AG04449 (cell line): Measurements from ENCODE around the gene PBX1.

Experiments
- CTCF ChIA-PET: fragments of 350-600 bp; formaldehyde crosslinking; extraction: SDS; loops from one replicate; lab custom pipeline; 2021; ENCODE audit warnings: antibody characterized with exemption; lab: Yijun Ruan, JAX
- POLR2A ChIA-PET: fragments of 400-600, 350-600 bp; formaldehyde crosslinking; extraction: SDS; loops from one replicate; lab custom pipeline; 2020; ENCODE audit warnings: antibody characterized with exemption, inconsistent platforms; lab: Yijun Ruan, JAX
- DNase-seq: peaks from one replicate; pipeline ENCODE4 v3.0.0-alpha.2; 2010; ENCODE audit warnings: low read depth, low spot score
- H3K4me3 ChIP-seq: 2 replicates; pipeline ENCODE4 v1.5.1; 2011; ENCODE audit warnings: low read depth, mild to moderate bottlenecking, control low read depth, low read length
- TF ChIP-seq, protein P1 (sequence below): IDR thresholded peaks from one replicate; pipeline ENCODE4 v1.5.1; 2011; ENCODE audit warnings: mild to moderate bottlenecking, moderate library complexity, low read length, control low read depth, inconsistent platforms; ENCODE audit not compliant: insufficient read depth; ENCODE audit errors: missing control alignments

PBX1 gene

DNA sequence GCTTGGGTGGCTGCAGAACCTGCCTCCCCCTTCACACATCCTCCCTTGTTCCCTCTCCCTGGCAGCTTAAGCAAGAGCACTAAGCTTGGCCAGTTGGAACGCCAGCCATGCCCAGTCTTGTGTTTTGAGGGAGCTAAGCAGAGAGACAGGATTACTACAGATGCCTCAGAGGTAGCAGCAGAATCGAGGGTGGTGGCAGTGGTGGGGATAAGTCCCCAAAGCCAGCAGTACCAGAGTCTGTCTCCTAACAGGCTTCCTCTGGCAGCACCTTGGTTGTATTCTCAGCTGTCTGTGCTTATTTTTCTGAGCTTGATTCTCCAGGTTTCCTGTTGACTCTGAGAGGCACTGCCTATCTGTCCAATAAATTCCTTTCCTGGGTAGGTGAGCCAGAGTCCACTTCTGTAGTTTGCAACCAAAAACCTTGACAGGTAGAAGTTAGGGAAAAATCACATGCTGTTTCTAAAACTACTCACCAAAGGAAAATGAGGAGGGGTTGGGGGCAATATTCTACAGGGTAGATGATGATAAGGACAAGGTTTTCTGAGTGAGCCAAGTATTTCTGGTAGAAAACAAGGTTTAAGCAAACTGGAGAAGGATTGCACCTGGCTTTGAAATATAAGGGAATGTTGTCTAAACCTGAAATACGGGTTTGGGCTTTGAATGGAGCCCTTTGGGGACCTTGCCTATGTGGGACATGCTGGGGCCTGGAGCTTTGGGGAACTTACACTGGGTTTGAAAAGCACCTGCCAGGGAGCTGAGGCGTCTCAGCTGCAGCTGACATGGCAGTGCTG is 100.8 kb downstream of the PBX1 start:
- ChIA-PET CTCF (interaction anchor here (1.3 kb wide), 1 partner anchor 41 kb away, joined by 3 read pairs; no protein-coding TSS in a partner anchor), POLR2A (no interaction called here)
- TF ChIP-seq, protein P1, sequence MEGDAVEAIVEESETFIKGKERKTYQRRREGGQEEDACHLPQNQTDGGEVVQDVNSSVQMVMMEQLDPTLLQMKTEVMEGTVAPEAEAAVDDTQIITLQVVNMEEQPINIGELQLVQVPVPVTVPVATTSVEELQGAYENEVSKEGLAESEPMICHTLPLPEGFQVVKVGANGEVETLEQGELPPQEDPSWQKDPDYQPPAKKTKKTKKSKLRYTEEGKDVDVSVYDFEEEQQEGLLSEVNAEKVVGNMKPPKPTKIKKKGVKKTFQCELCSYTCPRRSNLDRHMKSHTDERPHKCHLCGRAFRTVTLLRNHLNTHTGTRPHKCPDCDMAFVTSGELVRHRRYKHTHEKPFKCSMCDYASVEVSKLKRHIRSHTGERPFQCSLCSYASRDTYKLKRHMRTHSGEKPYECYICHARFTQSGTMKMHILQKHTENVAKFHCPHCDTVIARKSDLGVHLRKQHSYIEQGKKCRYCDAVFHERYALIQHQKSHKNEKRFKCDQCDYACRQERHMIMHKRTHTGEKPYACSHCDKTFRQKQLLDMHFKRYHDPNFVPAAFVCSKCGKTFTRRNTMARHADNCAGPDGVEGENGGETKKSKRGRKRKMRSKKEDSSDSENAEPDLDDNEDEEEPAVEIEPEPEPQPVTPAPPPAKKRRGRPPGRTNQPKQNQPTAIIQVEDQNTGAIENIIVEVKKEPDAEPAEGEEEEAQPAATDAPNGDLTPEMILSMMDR, result no peak
- H3K4me3 ChIP-seq, result no peak overlapping the region
- DNase-seq, result no peak

DNA sequence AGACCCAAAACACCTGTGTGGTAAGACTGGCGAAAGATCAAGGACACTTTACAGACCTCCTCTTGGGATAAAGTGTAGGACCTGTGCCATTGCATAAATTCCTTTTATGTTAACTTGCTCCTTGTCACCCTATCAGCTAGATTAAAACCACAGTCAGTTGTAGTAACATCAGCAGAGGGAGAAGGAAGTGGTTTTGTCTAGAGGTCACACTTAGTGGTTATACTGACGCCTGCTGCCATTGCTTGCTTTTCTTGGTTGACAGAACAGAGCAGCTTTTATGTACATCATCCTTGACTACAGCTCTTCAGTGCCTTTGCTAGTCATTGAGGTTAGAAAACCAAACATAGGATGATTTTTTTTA is 101.4 kb downstream of the PBX1 start:
- DNase-seq, result no peak
- CTCF ChIA-PET, result interaction anchor here (1.3 kb wide), 1 partner anchor 42 kb away, joined by 3 read pairs; no protein-coding TSS in a partner anchor

DNA sequence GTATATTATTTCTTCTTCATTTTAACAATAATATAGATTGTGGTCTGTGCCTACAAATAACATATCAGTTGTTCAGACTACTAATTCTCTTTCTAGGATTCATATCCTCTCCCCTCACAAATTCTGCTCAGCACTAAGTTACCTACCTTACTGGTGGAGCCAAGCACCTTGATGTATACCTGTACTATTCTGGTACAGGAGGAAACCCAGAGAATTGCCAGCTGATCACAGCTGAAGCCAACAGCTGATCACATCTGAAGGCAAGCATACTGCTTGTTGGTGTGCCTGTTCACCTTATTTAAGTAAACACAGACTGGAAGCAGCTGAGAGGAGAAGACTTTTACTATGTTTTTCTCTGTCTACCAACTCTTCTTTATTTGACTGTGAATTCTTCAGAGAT is 101.8 kb downstream of the PBX1 start:
- ChIA-PET POLR2A (no interaction called here), CTCF (interaction anchor here (1.3 kb wide), 1 partner anchor 42 kb away, joined by 3 read pairs; no protein-coding TSS in a partner anchor)
- TF ChIP-seq, protein P1, result no peak
- no peak for DNase-seq
- H3K4me3 ChIP-seq, result no peak overlapping the region

More for the DNA sequence above, 101.4 kb downstream of the PBX1 start:
- TF ChIP-seq, protein P1, result no peak
- POLR2A ChIA-PET, result no interaction called here
- H3K4me3 ChIP-seq, result no peak overlapping the region

DNA sequence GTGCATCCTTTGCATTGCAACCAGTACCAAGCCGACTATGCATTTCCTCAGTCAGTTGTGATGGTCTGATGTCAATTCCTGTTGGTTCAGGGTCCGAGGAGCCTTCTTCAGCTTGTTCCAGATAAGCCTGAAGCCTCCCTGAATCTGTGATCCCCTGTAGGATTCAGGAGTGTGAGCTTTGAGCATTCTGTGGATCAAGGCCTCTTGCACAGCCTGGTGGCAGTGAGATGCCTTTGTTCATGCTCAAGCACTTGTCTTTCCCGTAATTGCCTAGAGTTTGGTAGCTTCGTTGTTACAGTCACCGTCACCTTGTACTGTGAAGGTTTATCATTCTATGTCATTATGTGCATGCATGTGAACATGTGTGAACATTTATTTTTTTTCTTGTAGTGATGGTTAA is 103.5 kb downstream of the PBX1 start:
- TF ChIP-seq, protein P1, result no peak
- ChIA-PET POLR2A (no interaction called here), CTCF (no interaction called here)
- H3K4me3 ChIP-seq, result no peak overlapping the region
- no peak for DNase-seq

DNA sequence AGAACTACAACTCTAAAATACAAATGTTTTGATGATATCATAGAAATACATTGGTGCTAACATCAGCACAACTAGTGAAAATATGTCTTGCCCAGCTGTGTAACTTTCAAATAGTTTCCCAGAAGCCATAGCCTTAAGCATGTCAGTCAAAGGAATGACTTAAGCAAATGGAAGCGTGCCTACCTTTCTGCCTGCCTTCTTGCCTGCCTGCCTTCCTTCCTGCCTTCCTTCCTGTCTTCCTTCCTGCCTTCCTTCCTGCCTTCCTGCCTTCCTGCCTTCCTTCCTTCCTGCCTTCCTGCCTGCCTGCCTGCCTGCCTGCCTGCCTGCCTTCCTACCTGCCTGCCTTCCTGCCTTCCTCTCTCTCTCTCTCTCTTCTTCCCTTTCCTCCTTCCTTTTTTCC is 104.0 kb downstream of the PBX1 start:
- no peak overlapping the region for H3K4me3 ChIP-seq
- POLR2A ChIA-PET, result no interaction called here
- CTCF ChIA-PET, result interaction anchor here (0.9 kb wide), 1 partner anchor 124 kb away, joined by 3 read pairs; no protein-coding TSS in a partner anchor
- DNase-seq, result no peak
- TF ChIP-seq, protein P1, result no peak

DNA sequence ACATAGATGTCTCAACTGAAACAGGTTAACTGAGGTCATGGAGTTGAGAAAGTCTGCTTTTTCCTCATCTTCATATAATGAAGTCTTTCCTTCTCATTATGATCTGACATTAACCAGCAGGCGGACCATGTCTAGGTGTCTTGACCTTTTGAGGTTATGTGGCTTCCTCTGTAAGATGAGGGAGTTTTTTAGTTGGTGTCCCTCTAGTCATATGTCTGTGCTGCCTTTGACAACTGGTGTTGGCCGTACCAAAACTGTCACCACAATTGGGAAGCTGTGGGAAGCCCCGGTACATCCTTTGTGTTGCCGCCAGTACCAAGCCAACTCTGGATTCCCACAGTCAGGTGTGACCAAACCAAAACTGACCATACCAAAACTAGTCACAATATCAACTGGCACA is 105.1 kb downstream of the PBX1 start:
- TF ChIP-seq, protein P1, result no peak
- no peak for DNase-seq
- POLR2A ChIA-PET, result no interaction called here
- H3K4me3 ChIP-seq, result no peak overlapping the region
- CTCF ChIA-PET, result interaction anchor here (1.8 kb wide), 1 partner anchor 124 kb away, joined by 5 read pairs; no protein-coding TSS in a partner anchor
